ENCODE results near the gene ZDHHC12.
A peak's percentile ranks its signal among the peaks of the same experiment; 100 is the strongest.

DNA sequence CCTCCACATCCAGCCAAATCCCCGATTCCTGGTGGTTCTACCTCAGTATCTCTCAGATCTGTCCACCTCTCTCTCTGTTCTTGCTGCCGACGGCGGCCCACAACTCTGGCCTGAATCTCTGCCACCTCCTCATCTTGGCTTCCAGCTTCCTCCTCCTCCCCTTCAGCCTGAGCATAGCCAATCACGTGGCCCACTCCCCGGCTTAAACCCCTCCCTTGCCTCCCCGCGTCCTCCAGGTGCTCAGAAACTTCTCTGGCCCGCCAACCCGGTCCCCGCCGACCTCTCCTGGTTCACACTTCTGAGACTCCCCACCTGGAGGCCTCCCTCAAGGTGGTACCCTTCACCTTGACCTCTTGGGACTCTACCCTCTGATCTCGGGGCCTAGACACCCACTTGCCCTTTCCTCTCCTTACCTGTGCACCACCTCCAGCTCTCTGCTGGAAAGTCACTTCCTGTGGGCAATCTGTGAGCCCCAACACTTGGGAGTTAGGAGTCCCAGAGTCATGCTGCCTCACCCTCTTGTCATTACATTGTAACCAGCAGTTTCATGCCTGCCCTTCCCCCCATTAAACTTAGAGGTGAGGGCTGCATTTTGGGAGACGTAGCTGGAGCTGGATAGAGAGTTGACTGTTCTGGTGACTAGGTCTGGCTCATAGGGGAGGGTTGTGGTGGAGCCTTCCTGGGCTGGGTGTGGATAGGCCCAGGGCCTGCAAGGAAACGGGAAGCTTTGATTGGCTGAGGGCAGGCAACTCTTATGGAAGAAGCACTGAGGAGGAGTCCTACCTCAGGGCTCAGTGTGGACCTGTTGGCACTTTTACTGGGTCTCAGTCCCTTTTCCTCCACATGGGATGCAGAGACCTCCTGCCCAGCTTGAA, 39.4 kb downstream of the ZDHHC12 start:
- no peak for TF ChIP-seq EZH2 (IDR thresholded peaks at IDR 0.05)
- TF ChIP-seq POLR2AphosphoS5 (IDR thresholded peaks at IDR 0.05; ENCODE audit: borderline replicate concordance, low read depth, low read length): peak; percentile 1; the same call in 1 of the 2 replicates
- peak; percentile 24 for TF ChIP-seq FOXP2 (optimal IDR thresholded peaks at IDR 0.05; ENCODE audit: control extremely low read depth, extremely low read length, insufficient read depth)

Data from SK-N-MC (cell line).